ENCODE data around the gene ZNF841. TPM values are rescaled to one million over a fixed set of nuclear protein-coding genes. Genes with fewer than 3 reads are reported as not detected.
"Not testable (repeated sequence)": the region's sequence is repeated elsewhere in the genome, so short reads cannot be mapped to it uniquely, and the experiment has no call there.

The ZNF841 gene
- total RNA-seq, 2 donors from 2014 or later = 16.3 to 80.4 TPM

DNA sequence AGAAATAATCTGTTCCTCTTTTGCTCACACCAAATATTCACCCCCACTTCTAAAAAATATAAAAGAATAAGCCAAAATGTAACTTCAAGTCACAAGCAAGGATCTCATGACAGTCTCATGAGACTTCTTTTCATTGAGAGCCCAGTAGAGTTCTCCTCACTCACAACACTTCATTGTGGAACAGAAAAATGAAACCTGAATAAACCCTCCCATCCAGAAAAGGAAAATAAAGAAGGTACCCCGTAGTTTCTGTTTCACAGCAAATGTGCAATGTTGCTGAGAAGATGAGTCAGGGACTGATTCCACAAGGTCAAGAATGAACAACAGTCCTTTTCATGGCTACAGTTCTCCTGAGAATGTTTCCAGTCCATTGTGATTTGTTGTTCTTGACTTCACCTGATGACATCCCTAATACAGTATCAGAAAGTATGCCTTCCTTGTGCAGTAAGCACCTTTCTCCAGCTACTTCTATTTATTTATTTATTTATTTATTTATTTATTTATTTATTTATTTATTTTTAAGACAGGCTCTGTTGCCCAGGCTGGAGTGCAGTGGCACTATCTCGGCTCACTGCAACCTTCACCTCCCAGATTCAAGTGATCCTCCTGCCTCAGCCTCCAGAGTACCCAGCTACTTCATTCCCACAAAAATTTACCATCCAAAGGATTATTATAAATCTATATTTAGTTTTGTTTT lies 6.4 kb upstream of the ZNF841 start:
- Histone ChIP-seq H3K4me3 (no peak overlapping the region), H3K27ac (no peak overlapping the region), H3K36me3 (replicated peaks in 1 of 2; ENCODE audit: insufficient read depth in 1 of 2, low read depth in 2 of 2) (no peaks in the 10 kb centered on the region), H3K9me3 (peaks cover 0 to 21% (median 0%) of the 10 kb centered on the region in 3 donors), H3K4me1 (no peaks in the 10 kb centered on the region), H3K27me3 (no peaks in the 10 kb centered on the region)
- ATAC-seq (no peak), DNase-seq (no peak)
- TF ChIP-seq, protein P1, sequence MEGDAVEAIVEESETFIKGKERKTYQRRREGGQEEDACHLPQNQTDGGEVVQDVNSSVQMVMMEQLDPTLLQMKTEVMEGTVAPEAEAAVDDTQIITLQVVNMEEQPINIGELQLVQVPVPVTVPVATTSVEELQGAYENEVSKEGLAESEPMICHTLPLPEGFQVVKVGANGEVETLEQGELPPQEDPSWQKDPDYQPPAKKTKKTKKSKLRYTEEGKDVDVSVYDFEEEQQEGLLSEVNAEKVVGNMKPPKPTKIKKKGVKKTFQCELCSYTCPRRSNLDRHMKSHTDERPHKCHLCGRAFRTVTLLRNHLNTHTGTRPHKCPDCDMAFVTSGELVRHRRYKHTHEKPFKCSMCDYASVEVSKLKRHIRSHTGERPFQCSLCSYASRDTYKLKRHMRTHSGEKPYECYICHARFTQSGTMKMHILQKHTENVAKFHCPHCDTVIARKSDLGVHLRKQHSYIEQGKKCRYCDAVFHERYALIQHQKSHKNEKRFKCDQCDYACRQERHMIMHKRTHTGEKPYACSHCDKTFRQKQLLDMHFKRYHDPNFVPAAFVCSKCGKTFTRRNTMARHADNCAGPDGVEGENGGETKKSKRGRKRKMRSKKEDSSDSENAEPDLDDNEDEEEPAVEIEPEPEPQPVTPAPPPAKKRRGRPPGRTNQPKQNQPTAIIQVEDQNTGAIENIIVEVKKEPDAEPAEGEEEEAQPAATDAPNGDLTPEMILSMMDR (IDR thresholded peaks at IDR 0.05) = no peak
- no peak for TF ChIP-seq POLR2A (IDR thresholded peaks at IDR 0.05)
- intact Hi-C loops (cut with DNase I) = no loop called here
- 66 to 67% methylated on average over 2 of the region's 2 CpGs for WGBS, 2 donors

DNA sequence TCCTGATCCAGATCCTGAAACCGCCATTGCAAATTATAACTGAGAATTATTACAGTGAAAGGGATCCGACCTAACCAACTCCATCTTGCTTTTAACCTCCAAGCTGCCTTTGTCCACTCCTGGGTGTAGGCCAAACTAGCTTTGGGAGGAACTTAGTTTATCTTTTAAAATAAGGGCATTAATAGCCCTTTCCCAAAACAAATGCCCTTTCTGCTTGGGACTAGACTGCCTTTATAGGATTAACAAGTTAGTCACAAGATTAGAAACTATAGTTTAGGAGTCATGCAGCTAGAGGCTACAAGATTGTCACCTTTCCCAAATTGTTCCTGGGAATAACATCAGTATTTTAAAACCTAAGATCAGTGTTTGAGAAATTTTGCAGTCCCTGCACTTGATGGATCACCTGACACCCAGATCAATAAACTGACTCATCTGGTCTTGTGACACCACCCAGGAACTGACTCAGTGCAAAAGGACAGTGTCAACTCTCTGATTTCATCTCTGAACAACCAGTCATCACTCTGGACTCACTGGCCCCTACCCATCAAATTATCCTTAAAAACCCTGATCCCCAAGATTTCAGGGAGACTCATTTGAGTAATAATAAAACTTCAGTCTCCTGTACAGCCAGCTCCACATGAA lies 4.1 kb upstream of the ZNF841 start:
- ATAC-seq = no peak

DNA sequence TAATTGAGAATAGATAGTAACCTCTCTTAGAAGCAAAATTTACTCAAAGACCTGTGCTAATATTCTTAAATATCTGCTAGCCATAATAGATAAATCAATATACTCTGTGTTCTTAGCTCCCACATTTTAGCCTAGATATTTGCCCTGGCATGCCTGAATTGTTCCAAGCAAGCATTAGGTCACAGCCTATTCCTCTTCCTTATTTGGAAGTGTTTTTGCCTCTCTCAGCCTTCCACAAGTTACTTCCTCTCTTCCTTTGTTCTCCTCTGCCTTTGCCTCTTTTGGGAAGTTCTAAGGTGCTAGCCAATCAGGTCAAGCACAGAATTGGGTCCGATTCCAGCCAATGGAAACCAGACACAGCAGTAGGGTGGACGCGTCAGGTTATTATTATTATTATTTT lies 851 bp upstream of the ZNF841 start:
- intact Hi-C loops (cut with DNase I); H3K27me3 ChIP-seq; H3K36me3 ChIP-seq (replicated peaks in 1 of 2; ENCODE audit: insufficient read depth in 1 of 2, low read depth in 2 of 2); H3K27ac ChIP-seq; H3K4me3 ChIP-seq; H3K9me3 ChIP-seq; DNase-seq; ATAC-seq: not testable (repeated sequence)
- WGBS, 2 donors = 75 to 100% methylated on average over 3 of the region's 3 CpGs
- H3K4me1 ChIP-seq = peaks cover 22% of the 10 kb centered on the region

More for the DNA sequence above, 4.1 kb upstream of the ZNF841 start:
- Histone ChIP-seq H3K4me1 (peaks cover under 1% of the 10 kb centered on the region), H3K36me3 (replicated peaks in 1 of 2; ENCODE audit: insufficient read depth in 1 of 2, low read depth in 2 of 2) (no peaks in the 10 kb centered on the region), H3K9me3 (peaks cover 0 to 11% (median 0%) of the 10 kb centered on the region in 3 donors), H3K4me3 (no peak overlapping the region), H3K27ac (no peak overlapping the region), H3K27me3 (no peaks in the 10 kb centered on the region)
- DNase-seq = no peak
- intact Hi-C loops (cut with DNase I) = no loop called here
- TF ChIP-seq, protein P1 (IDR thresholded peaks at IDR 0.05) = no peak
- no peak for TF ChIP-seq POLR2A (IDR thresholded peaks at IDR 0.05)
- WGBS, 2 donors = 79 to 82% methylated on average over 2 of the region's 2 CpGs

DNA sequence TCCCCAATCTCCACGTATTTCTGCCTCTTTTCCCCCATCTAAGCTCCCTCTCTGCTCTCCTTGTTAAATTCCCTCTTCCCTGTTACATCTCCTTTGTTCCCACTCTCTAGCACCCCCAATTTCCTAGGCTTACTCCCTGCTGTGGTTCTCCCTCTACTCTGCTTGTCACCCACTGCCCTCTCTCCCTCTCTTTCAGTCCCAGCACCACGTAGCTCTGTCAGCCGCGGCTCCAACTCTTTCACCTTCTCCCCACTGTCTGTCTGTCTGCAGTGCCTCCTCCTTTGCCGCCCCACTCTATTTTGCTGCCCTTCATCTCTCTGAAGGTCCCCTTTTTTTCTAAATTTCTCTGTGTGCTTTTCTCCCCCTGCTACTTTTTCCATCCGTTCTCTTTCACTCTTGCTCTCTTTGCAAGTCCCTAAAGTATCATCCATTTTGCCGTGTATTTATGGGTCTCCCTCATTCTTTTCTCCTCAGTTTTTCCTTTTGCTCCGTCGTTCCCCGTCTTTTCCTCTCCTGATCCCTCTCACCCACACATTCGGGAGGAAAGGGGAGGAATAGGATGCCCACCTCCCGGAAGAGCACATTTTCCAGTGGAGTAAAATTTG lies 937 bp downstream of the ZNF841 start:
- H3K36me3 ChIP-seq (replicated peaks in 1 of 2; ENCODE audit: insufficient read depth in 1 of 2, low read depth in 2 of 2) = no peaks in the 10 kb centered on the region
- TF ChIP-seq, protein P1 (IDR thresholded peaks at IDR 0.05) = no peak
- TF ChIP-seq POLR2A (IDR thresholded peaks at IDR 0.05) = no peak
- peak overlapping the region in 3 of 4 donors; percentile 61 to 82 (median 81) for H3K27ac ChIP-seq
- H3K4me1 ChIP-seq = peaks cover 22% of the 10 kb centered on the region
- H3K4me3 ChIP-seq = peak overlapping the region; percentile 68 to 78
- 4 to 5% methylated on average over 12 of the region's 12 CpGs for WGBS, 2 donors
- H3K9me3 ChIP-seq = peaks cover 0 to 7% (median 0%) of the 10 kb centered on the region in 3 donors
- ATAC-seq (no peak), DNase-seq (no peak)
- no peaks in the 10 kb centered on the region for H3K27me3 ChIP-seq
- intact Hi-C loops (cut with DNase I) = no loop called here

DNA sequence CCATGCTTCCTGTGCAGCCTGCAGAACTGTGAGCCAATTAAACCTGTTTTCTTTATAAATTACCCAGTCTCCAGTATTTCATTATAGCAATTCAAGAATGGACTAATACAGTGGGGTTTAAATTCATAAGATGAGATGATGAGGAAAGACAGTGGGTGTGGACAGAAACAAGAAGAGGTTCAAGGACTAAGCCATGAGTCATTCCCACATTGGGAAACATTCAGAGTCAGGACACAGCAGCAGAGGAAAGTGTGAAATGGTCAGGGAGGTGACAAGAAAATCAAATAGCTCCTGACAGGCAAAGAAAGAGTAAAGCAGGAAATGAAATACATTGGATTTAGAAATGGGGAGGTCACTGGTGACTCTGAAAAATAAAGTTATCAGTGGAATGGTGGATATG lies 9.1 kb downstream of the ZNF841 start:
- ATAC-seq (no peak), DNase-seq (no peak)
- no peaks in the 10 kb centered on the region for H3K27me3 ChIP-seq
- H3K4me3 ChIP-seq = no peak overlapping the region
- no peak for TF ChIP-seq POLR2A (IDR thresholded peaks at IDR 0.05)
- TF ChIP-seq, protein P1 (IDR thresholded peaks at IDR 0.05) = no peak
- intact Hi-C loops (cut with DNase I) = no loop called here
- peaks cover 10 to 14% of the 10 kb centered on the region in 2 donors for H3K36me3 ChIP-seq (replicated peaks in 1 of 2; ENCODE audit: insufficient read depth in 1 of 2, low read depth in 2 of 2)
- no peaks in the 10 kb centered on the region for H3K4me1 ChIP-seq
- no peak overlapping the region for H3K27ac ChIP-seq
- H3K9me3 ChIP-seq = peaks cover 0 to 9% (median 0%) of the 10 kb centered on the region in 3 donors

Data from body of pancreas (tissue), 4 donors.